Spinal cord (tissue), 10 donors: ENCODE data around the gene MAP2K5. TPM values are rescaled to one million over a fixed set of nuclear protein-coding genes. Genes with fewer than 3 reads are reported as not detected.

Source experiments
- DNase-seq, 6 donors: peaks; one replicate each; pipeline versions ENCODE4 v3.0.0 to v3.0.0-alpha.2; 2013 to 2015; ENCODE audit warnings: low spot score in 6 of 6, low read depth in 4 of 6
- H3K27ac ChIP-seq: one replicate; pipeline ENCODE4 v1.5.1; 2013; ENCODE audit warnings: low read depth, low read length, control low read depth
- H3K27me3 ChIP-seq: one replicate; pipeline ENCODE4 v1.6.1; 2013; ENCODE audit warnings: low read length; ENCODE audit not compliant: control insufficient read depth, insufficient read depth
- H3K36me3 ChIP-seq: one replicate; pipeline ENCODE4 v1.6.1; 2013; ENCODE audit warnings: low read length; ENCODE audit not compliant: control insufficient read depth, insufficient read depth
- H3K4me1 ChIP-seq: one replicate; pipeline ENCODE4 v1.6.1; 2013; ENCODE audit warnings: low read length; ENCODE audit not compliant: control insufficient read depth, insufficient read depth
- H3K4me3 ChIP-seq: one replicate; pipeline ENCODE4 v1.5.1; 2013; ENCODE audit warnings: low read depth, low read length, control low read depth
- H3K9me3 ChIP-seq: one replicate; pipeline ENCODE4 v1.6.1; 2013; ENCODE audit warnings: low read length; ENCODE audit not compliant: control insufficient read depth, insufficient read depth
- WGBS: methylation state at CpG from one replicate; pipeline ENCODE4 v1.1.5; 2013; ENCODE audit warnings: missing lambda C conversion rate; ENCODE audit not compliant: insufficient coverage; 5-methylcytosine and 5-hydroxymethylcytosine counted together
- polyA plus RNA-seq, 2 donors: library from polyadenylated mRNA; unstranded; fragments of 120-200 nt; gene quantifications; one replicate each; pipeline ENCODE4 v1.2.1, GENCODE V29; 2013; ENCODE audit not compliant: insufficient read length in 2 of 2
- total RNA-seq, 2 donors: library from RNA; depleted of rRNA in 1 of 2; stranded (reverse); fragments of 120-200 nt in 1 of 2; fragments of >200 nt in 1 of 2; gene quantifications; one replicate each; pipeline versions ENCODE4 v1.2.3 to v1.2.4, GENCODE V29; 2013 to 2014
- donor health status: healthy.

Gene MAP2K5
- total and polyA plus RNA-seq, 4 donors, result 15.6 to 29.4 (median 25.4) TPM

DNA sequence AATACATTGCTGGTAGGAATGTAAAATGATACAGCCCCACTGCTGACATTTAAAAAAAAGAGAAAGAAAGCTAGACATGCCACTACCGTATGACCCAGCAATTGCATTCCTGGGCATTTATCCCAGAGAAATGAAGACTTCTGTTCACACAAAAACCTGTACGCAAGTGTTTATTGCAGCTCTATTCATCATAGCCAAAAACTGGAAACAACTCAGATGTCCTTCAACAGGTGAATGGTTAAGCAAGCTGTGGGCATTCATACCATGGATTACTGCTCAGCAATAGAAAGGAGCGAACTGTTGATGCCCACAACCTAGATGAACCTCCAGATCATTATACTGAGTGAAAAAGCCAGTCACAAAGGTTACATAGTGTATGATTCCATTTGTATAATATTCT, 132.5 kb downstream of the MAP2K5 start:
- WGBS, result 67% methylated on average over 1 of the region's 3 CpGs
- Histone ChIP-seq H3K4me1 (peaks cover 6% of the 10 kb centered on the region), H3K36me3 (no peaks in the 10 kb centered on the region), H3K27ac (no peak overlapping the region), H3K9me3 (no peaks in the 10 kb centered on the region), H3K4me3 (no peak overlapping the region), H3K27me3 (no peaks in the 10 kb centered on the region)
- DNase-seq, result no peak

DNA sequence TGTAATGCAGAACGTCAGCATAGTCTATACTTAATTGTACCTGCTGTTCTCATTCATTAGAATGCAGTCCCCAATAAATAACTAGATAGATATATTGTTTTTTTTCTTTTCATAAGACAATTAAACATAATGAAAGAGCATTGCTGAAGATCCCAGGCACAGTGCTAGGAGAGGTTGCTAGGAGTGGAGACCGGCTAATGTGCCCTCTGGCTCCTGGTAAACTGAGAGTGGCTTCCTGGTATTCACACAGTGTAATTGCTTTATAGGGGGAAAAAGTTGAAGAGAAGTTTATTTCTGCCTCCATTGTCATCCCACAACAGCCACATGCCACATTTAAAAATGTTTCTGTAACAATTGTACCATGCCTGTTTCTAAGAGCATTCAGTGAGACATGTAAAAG, 135.6 kb downstream of the MAP2K5 start:
- H3K27ac ChIP-seq, result no peak overlapping the region
- no peaks in the 10 kb centered on the region for H3K36me3 ChIP-seq
- WGBS, result 57% methylated on average over 1 of the region's 2 CpGs
- H3K27me3 ChIP-seq, result no peaks in the 10 kb centered on the region
- peak in 2 of 6 donors; percentile 38 to 53 for DNase-seq
- H3K4me3 ChIP-seq, result no peak overlapping the region
- H3K4me1 ChIP-seq, result peaks cover 6% of the 10 kb centered on the region
- no peaks in the 10 kb centered on the region for H3K9me3 ChIP-seq

DNA sequence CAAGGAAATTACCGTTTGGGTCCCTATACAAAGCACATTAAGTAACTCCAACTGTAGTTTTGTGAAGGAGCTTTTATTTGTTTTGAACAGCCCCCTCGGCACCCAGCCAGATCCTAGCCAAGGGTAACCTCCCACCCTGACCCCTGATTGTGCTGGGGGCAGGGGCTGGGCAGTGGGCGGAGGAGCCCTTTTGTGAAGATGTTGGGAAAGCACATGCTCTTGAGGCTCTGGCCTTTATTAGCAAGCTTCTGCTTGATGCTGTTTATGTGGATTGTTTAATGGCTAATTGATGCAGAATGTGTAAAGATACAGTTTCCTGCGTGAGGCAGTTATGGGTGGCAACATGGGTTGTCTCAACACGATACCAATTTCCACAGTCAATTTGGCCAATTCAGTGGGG, 136.5 kb downstream of the MAP2K5 start:
- Histone ChIP-seq H3K9me3 (peaks cover 3% of the 10 kb centered on the region), H3K36me3 (no peaks in the 10 kb centered on the region), H3K4me1 (peaks cover 6% of the 10 kb centered on the region), H3K27me3 (no peaks in the 10 kb centered on the region), H3K27ac (no peak overlapping the region), H3K4me3 (no peak overlapping the region)
- WGBS, result 71% methylated on average over 1 of the region's 5 CpGs
- peak in 2 of 6 donors; percentile 13 to 65 for DNase-seq

DNA sequence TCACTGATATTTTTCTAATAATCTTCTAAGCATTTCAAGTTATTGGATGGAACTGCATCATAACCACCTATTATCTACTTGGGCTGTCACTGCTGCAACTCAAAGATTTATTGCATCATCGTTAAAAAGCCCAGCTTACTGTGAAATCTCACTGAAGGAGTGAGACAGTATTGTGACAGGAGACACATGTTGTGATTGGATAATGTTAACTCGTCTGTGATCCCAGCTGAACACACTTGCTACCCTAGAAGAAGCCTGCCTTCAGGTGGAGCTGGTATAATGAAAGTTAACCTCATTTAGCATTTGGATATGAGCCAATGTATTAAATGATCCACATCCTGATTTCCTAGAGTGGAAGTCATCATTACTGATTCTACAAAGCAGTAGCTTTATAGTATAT, 138.1 kb downstream of the MAP2K5 start:
- Histone ChIP-seq H3K9me3 (peaks cover 9% of the 10 kb centered on the region), H3K27ac (no peak overlapping the region), H3K27me3 (no peaks in the 10 kb centered on the region), H3K4me3 (no peak overlapping the region), H3K4me1 (peaks cover 6% of the 10 kb centered on the region), H3K36me3 (no peaks in the 10 kb centered on the region)
- no CpG with 5 or more reads among the region's 2 CpGs for WGBS
- DNase-seq, result peak in 1 of 6 donors; percentile 22

DNA sequence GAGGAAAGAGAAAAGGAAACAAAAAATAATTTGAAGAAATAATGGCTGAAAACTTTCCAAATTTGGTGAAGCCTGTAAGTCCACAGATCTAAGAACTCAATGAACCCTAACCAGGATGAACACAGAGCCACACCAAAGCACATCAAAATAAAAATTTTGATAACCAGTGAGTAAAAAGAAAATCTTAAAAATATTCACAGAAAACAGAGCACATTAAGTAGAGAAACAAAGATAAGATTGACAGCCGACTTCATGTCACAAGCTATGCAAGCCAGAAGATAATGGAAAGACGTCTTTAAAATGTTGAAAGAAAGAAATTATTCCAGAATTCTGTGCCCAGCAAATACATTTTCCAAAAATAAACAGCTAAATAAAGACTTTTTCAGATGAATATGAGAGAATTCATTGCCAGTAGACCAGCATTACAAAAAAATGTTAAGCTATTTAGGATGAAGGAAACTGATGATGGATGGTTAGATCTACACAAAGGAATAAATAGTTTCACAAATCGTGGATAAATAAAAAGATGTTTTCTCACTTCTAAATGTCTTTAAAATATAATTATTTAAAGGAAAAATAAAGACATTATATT, 142.6 kb downstream of the MAP2K5 start:
- no peaks in the 10 kb centered on the region for H3K27me3 ChIP-seq
- DNase-seq, result peak in 2 of 6 donors; percentile 54 to 67
- H3K4me1 ChIP-seq, result no peaks in the 10 kb centered on the region
- peaks cover 9% of the 10 kb centered on the region for H3K9me3 ChIP-seq
- no peaks in the 10 kb centered on the region for H3K36me3 ChIP-seq
- no CpG with 5 or more reads among the region's 3 CpGs for WGBS
- no peak overlapping the region for H3K4me3 ChIP-seq
- no peak overlapping the region for H3K27ac ChIP-seq

DNA sequence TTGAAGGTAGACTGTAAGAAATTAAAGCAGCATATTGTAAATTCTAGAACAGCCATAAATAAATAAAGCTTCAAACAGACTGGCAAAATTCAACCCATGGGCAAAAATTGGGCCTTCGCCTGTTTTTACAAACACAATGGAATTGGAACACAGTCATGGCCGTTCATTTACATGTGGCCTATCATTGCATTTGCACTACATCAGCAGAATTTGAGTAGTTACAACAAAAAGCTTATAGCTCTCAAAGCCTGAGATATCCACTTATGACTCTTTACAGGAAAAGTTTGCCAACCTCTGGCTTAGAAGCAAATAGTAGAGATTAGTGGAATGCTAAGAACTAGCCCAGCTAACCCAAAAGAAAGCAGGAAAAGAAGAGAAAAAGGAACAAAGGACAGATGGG, 143.2 kb downstream of the MAP2K5 start:
- H3K36me3 ChIP-seq, result no peaks in the 10 kb centered on the region
- H3K4me1 ChIP-seq, result no peaks in the 10 kb centered on the region
- no peak overlapping the region for H3K27ac ChIP-seq
- no peak for DNase-seq
- H3K27me3 ChIP-seq, result no peaks in the 10 kb centered on the region
- no peak overlapping the region for H3K4me3 ChIP-seq
- WGBS, result 100% methylated on average over 1 of the region's 2 CpGs
- peaks cover 9% of the 10 kb centered on the region for H3K9me3 ChIP-seq

DNA sequence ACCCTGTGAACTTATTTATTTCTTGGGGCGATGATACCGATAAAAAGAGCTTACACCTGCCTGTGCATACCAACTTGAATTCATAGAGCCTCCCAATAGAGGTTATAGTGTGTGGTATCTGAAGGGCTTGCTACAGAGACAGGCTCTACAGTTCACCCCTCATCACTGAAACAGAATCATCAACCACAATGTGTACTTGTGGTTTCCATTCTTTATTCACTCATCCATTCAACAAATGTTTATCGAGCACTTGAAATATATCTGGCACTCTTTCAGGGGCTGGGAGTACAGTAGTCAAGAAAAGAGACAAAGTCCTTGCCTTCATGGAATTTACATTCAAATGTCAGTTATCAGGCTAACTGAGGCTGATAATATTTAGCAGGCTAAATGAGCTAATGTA, 148.4 kb downstream of the MAP2K5 start:
- no peaks in the 10 kb centered on the region for H3K27me3 ChIP-seq
- H3K27ac ChIP-seq, result no peak overlapping the region
- H3K36me3 ChIP-seq, result no peaks in the 10 kb centered on the region
- DNase-seq, result no peak
- no peaks in the 10 kb centered on the region for H3K9me3 ChIP-seq
- no CpG with 5 or more reads among the region's 3 CpGs for WGBS
- H3K4me1 ChIP-seq, result no peaks in the 10 kb centered on the region
- no peak overlapping the region for H3K4me3 ChIP-seq

DNA sequence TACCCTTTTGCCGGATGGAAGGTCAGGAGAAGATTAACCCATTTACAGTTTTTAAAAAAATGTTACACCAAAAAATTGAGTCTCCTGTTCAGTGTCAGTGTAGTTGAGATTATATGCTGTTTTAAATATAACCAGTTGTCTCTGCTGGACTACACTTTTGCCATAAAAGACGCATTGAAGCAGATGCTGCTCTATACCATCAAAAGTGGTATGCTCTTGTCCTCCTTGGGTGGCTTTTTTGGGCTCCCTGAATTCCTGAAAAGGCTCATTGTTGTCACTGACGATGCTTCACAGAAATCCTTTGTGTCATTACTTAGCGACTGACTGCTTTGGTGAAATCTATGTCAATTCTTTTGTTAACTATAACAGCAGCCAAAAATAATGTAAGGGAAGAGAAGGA, 148.9 kb downstream of the MAP2K5 start:
- WGBS, result 60% methylated on average over 1 of the region's 4 CpGs
- H3K27me3 ChIP-seq, result no peaks in the 10 kb centered on the region
- H3K4me1 ChIP-seq, result no peaks in the 10 kb centered on the region
- no peak overlapping the region for H3K27ac ChIP-seq
- peak in 2 of 6 donors; percentile 18 to 33 for DNase-seq
- no peaks in the 10 kb centered on the region for H3K9me3 ChIP-seq
- H3K36me3 ChIP-seq, result no peaks in the 10 kb centered on the region
- no peak overlapping the region for H3K4me3 ChIP-seq

DNA sequence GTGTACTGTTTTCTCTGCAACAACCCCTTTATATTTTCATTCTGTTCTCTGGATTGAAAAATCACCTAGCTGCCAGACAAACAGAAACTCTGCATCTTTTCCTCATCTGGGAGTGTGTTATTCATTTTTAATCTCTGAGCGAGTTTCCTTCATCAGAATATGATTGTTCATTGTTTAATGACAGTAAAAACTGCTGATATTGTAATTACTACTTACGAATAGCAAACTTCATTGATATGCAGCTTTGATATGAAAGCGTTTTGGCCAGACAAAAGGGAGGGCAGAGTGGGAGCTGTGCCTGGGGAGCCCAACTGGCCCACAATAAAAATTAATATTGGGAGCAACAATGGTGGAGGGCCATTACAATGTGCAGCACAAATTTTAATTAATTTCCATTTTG, 150.1 kb downstream of the MAP2K5 start:
- WGBS, result no CpG with 5 or more reads among the region's 3 CpGs
- Histone ChIP-seq H3K4me3 (no peak overlapping the region), H3K4me1 (no peaks in the 10 kb centered on the region), H3K9me3 (no peaks in the 10 kb centered on the region), H3K27ac (no peak overlapping the region), H3K27me3 (no peaks in the 10 kb centered on the region), H3K36me3 (no peaks in the 10 kb centered on the region)
- no peak for DNase-seq

DNA sequence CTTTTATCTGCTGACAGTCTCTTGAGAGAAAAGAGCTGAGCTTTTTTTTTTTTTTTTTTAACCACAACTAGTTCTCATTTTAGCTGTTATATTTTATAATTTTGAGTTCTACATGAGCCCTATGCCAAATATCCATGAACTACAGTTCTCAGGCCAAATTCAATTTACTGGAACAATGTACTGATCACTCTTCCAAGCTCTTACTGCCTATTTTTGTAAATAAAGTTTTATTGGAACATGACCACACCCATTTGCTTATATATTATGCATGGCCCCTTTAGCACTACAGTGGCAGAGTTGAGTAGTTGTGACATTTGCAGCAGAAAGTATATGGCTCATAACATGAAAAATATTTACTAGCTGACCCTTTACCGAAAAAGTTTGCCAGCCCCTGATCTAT, 153.6 kb downstream of the MAP2K5 start:
- H3K4me1 ChIP-seq, result no peaks in the 10 kb centered on the region
- H3K27ac ChIP-seq, result no peak overlapping the region
- no peaks in the 10 kb centered on the region for H3K9me3 ChIP-seq
- no peak overlapping the region for H3K4me3 ChIP-seq
- no peaks in the 10 kb centered on the region for H3K27me3 ChIP-seq
- H3K36me3 ChIP-seq, result no peaks in the 10 kb centered on the region
- WGBS, result no CpG with 5 or more reads among the region's 1 CpG
- no peak for DNase-seq
